Measurements from ENCODE around the gene WIPI1. TPM values are rescaled to one million over a fixed set of nuclear protein-coding genes. Genes with fewer than 3 reads are reported as not detected.
"Not testable (repeated sequence)": the region's sequence is repeated elsewhere in the genome, so short reads cannot be mapped to it uniquely, and the experiment has no call there.

WIPI1 gene
- total RNA-seq, 1 experiment from 2014 or later: 21.8 TPM

DNA sequence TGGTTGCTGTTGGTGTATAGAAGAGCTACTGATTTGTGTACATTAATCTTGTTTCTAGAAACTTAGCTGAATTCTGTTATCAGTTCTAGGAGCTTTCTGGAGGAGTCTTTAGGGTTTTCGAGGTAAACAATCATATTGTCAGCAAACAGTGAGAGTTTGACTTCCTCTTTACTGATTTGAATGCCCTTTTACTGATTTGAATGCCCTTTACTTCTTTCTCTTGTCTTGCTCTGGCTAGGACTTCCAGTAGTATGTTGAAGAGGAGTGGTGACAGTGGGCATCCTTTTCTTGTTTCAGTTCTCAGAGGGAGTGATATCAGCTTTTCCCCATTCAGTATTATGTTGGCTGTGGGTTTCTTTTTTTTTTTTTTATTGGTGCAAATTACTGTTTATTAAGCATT, 49.6 kb downstream of the WIPI1 start:
- H3K4me1 Mint-ChIP-seq (ENCODE audit: low read depth, unreplicated experiment); H3K4me3 Mint-ChIP-seq (ENCODE audit: unreplicated experiment); H3K4me3 ChIP-seq (ENCODE audit: low read depth, low read length); H3K27me3 ChIP-seq (replicated peaks; ENCODE audit: control insufficient read depth, insufficient read depth, low read length); H3K36me3 Mint-ChIP-seq (ENCODE audit: insufficient read depth, unreplicated experiment); H3K36me3 ChIP-seq (ENCODE audit: control insufficient read depth, insufficient read depth, low read length); H3K27ac Mint-ChIP-seq (ENCODE audit: unreplicated experiment); DNase-seq; H3K4me1 ChIP-seq; H3K27me3 Mint-ChIP-seq (ENCODE audit: insufficient read depth, unreplicated experiment); CTCF ChIA-PET; BruUV-seq (replicated peaks); POLR2A ChIA-PET; intact Hi-C loops (cut with micrococcal nuclease; ENCODE audit: unreplicated experiment): not testable (repeated sequence)
- peaks cover 14% of the 10 kb centered on the region for H3K9me3 ChIP-seq
- H3K9me3 Mint-ChIP-seq (ENCODE audit: unreplicated experiment): peaks cover 29% of the 10 kb centered on the region

DNA sequence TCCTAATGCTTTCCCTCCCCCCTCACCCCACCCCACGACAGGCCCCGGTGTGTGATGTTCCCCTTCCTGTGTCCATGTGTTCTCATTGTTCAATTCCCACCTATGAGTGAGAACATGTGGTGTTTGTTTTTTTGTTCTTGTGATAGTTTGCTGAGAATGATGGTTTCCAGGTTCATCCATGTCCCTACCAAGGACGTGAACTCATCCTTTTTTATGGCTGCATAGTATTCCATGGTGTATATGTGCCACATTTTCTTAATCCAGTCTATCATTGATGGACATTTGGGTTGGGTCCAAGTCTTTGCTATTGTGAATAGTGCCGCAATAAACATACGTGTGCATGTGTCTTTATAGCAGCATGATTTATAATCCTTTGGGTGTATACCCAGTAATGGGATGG, 53.5 kb downstream of the WIPI1 start:
- H3K4me1 ChIP-seq; intact Hi-C loops (cut with micrococcal nuclease; ENCODE audit: unreplicated experiment); H3K4me3 Mint-ChIP-seq (ENCODE audit: unreplicated experiment); POLR2A ChIA-PET; H3K4me1 Mint-ChIP-seq (ENCODE audit: low read depth, unreplicated experiment); DNase-seq; H3K27ac Mint-ChIP-seq (ENCODE audit: unreplicated experiment); H3K27me3 Mint-ChIP-seq (ENCODE audit: insufficient read depth, unreplicated experiment); H3K4me3 ChIP-seq (ENCODE audit: low read depth, low read length); BruUV-seq (replicated peaks); H3K36me3 ChIP-seq (ENCODE audit: control insufficient read depth, insufficient read depth, low read length); CTCF ChIA-PET; H3K27me3 ChIP-seq (replicated peaks; ENCODE audit: control insufficient read depth, insufficient read depth, low read length); H3K36me3 Mint-ChIP-seq (ENCODE audit: insufficient read depth, unreplicated experiment): not testable (repeated sequence)
- peaks cover 29% of the 10 kb centered on the region for H3K9me3 Mint-ChIP-seq (ENCODE audit: unreplicated experiment)
- peaks cover 14% of the 10 kb centered on the region for H3K9me3 ChIP-seq

DNA sequence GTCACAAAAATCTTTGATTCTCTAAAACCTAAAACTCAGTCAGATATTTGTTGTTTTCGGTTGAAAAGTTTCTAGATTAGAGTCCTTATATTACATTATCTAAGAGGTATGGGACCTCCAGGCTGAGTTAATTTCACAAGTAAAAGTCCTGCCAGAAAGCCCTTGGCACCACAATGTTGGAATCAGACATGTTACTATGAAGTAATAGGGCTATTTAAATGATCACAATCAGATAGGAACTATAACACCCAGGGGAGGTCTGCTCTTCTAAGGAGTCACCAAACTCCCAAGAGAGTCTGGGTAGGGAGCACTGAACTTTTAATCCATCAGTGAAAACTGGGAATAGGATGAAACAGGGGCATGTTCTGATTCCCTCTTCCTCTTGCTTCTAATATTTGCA, 54.2 kb downstream of the WIPI1 start:
- POLR2A ChIA-PET: no interaction called here
- intact Hi-C loops (cut with micrococcal nuclease; ENCODE audit: unreplicated experiment): no loop called here

DNA sequence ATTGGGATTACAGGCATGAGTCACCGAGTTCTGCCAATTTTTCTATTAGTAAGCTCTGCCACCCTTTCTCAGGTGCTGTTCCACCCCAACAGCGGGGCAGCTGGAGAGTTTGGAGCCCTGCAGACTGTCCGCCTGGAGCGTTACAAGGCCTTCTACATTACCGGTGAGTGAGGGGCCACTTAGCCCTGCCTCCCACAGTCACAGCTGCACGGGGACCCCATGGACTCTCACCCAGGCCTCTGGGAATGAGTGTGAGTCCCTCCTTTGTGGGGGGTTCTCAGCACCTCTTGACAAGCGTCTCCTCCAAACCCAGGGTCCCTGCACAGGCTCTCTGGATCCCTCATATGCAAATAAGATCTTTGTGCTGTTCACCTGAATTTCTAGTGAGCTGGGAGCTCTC, 56.0 kb downstream of the WIPI1 start:
- H3K9me3 ChIP-seq: peaks cover 14% of the 10 kb centered on the region
- BruUV-seq (replicated peaks): no TSS peak
- ChIA-PET CTCF (interaction anchor here (0.6 kb wide), 1 partner anchor 18 kb away, joined by 6 read pairs; no protein-coding TSS in a partner anchor), POLR2A (no interaction called here)
- H3K36me3 ChIP-seq (ENCODE audit: control insufficient read depth, insufficient read depth, low read length): no peaks in the 10 kb centered on the region
- H3K4me1 Mint-ChIP-seq (ENCODE audit: low read depth, unreplicated experiment): no peaks in the 10 kb centered on the region
- H3K4me1 ChIP-seq: no peaks in the 10 kb centered on the region
- no peaks in the 10 kb centered on the region for H3K27me3 ChIP-seq (replicated peaks; ENCODE audit: control insufficient read depth, insufficient read depth, low read length)
- intact Hi-C loops (cut with micrococcal nuclease; ENCODE audit: unreplicated experiment): no loop called here
- H3K4me3 ChIP-seq (ENCODE audit: low read depth, low read length): no peak overlapping the region
- H3K27me3 Mint-ChIP-seq (ENCODE audit: insufficient read depth, unreplicated experiment): peaks cover 2% of the 10 kb centered on the region
- TF ChIP-seq, protein P1, sequence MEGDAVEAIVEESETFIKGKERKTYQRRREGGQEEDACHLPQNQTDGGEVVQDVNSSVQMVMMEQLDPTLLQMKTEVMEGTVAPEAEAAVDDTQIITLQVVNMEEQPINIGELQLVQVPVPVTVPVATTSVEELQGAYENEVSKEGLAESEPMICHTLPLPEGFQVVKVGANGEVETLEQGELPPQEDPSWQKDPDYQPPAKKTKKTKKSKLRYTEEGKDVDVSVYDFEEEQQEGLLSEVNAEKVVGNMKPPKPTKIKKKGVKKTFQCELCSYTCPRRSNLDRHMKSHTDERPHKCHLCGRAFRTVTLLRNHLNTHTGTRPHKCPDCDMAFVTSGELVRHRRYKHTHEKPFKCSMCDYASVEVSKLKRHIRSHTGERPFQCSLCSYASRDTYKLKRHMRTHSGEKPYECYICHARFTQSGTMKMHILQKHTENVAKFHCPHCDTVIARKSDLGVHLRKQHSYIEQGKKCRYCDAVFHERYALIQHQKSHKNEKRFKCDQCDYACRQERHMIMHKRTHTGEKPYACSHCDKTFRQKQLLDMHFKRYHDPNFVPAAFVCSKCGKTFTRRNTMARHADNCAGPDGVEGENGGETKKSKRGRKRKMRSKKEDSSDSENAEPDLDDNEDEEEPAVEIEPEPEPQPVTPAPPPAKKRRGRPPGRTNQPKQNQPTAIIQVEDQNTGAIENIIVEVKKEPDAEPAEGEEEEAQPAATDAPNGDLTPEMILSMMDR (IDR thresholded peaks at IDR 0.05; ENCODE audit: insufficient read depth in 1 of 2, low read depth in 1 of 2, low read length in 1 of 2, severe bottlenecking in 1 of 2, unreplicated experiment in 1 of 2): no peak
- peaks cover 14% of the 10 kb centered on the region for H3K9me3 Mint-ChIP-seq (ENCODE audit: unreplicated experiment)
- H3K36me3 Mint-ChIP-seq (ENCODE audit: insufficient read depth, unreplicated experiment): no peaks in the 10 kb centered on the region
- no peak for DNase-seq
- no peak overlapping the region for H3K4me3 Mint-ChIP-seq (ENCODE audit: unreplicated experiment)
- no peak overlapping the region for H3K27ac Mint-ChIP-seq (ENCODE audit: unreplicated experiment)

More for the DNA sequence above, 54.2 kb downstream of the WIPI1 start:
- H3K36me3 ChIP-seq (ENCODE audit: control insufficient read depth, insufficient read depth, low read length): no peaks in the 10 kb centered on the region
- Mint-ChIP-seq H3K27ac (ENCODE audit: unreplicated experiment) (no peak overlapping the region), H3K36me3 (ENCODE audit: insufficient read depth, unreplicated experiment) (no peaks in the 10 kb centered on the region), H3K4me1 (ENCODE audit: low read depth, unreplicated experiment) (no peaks in the 10 kb centered on the region), H3K9me3 (ENCODE audit: unreplicated experiment) (peaks cover 29% of the 10 kb centered on the region), H3K4me3 (ENCODE audit: unreplicated experiment) (no peak overlapping the region), H3K27me3 (ENCODE audit: insufficient read depth, unreplicated experiment) (peaks cover 2% of the 10 kb centered on the region)
- no TSS peak for BruUV-seq (replicated peaks)
- no peaks in the 10 kb centered on the region for H3K27me3 ChIP-seq (replicated peaks; ENCODE audit: control insufficient read depth, insufficient read depth, low read length)
- TF ChIP-seq, protein P1 (IDR thresholded peaks at IDR 0.05; ENCODE audit: insufficient read depth in 1 of 2, low read depth in 1 of 2, low read length in 1 of 2, severe bottlenecking in 1 of 2, unreplicated experiment in 1 of 2): no peak
- H3K4me3 ChIP-seq (ENCODE audit: low read depth, low read length): no peak overlapping the region
- DNase-seq: no peak
- H3K4me1 ChIP-seq: no peaks in the 10 kb centered on the region
- peaks cover 14% of the 10 kb centered on the region for H3K9me3 ChIP-seq
- CTCF ChIA-PET: no interaction called here
